HCT116 (cell line): Measurements from ENCODE around the gene SLC22A23.

Experiments
- CEBPB ChIP-seq: IDR thresholded peaks from 2 replicates; pipeline ENCODE4 v1.6.1; 2012; ENCODE audit warnings: low read depth
- CTCF ChIP-seq, 3 experiments: fragments of 200-600 bp in 1 of 3; sonication (generic) in 1 of 3; IDR thresholded peaks in 2 of 3; conservative IDR thresholded peaks in 1 of 3; 2 replicates each; pipeline ENCODE4 v1.5.1; 2012 to 2017; ENCODE audit warnings: low read depth in 2 of 3, low read length in 2 of 3, antibody characterized with exemption in 1 of 3, borderline replicate concordance in 1 of 3, control low read depth in 1 of 3, mild to moderate bottlenecking in 1 of 3, mixed read lengths in 1 of 3, mixed run types in 1 of 3, moderate library complexity in 1 of 3; ENCODE audit not compliant: insufficient read depth in 1 of 3
- EGR1 ChIP-seq: IDR thresholded peaks from 2 replicates; pipeline ENCODE4 v1.6.1; 2012; ENCODE audit warnings: low read depth
- JUND ChIP-seq: IDR thresholded peaks from 2 replicates; pipeline ENCODE4 v1.6.1; 2012
- POLR2A ChIP-seq: IDR thresholded peaks from 2 replicates; pipeline ENCODE4 v1.7.0; 2011; ENCODE audit warnings: borderline replicate concordance; ENCODE audit not compliant: insufficient read depth, insufficient read length; ENCODE audit errors: extremely low read depth
- POLR2AphosphoS5 ChIP-seq: IDR thresholded peaks from 2 replicates; pipeline ENCODE4 v1.6.1; 2011; ENCODE audit warnings: mild to moderate bottlenecking, low read depth, low read length, moderate library complexity
- RAD21 ChIP-seq: IDR thresholded peaks from 2 replicates; pipeline ENCODE4 v1.6.1; 2012; ENCODE audit warnings: low read depth, mild to moderate bottlenecking
- SRF ChIP-seq: IDR thresholded peaks from 2 replicates; pipeline ENCODE4 v1.6.1; 2012; ENCODE audit warnings: low read depth
- TCF7L2 ChIP-seq: IDR thresholded peaks from 2 replicates; pipeline ENCODE4 v1.7.0; 2011; ENCODE audit warnings: borderline replicate concordance, inconsistent platforms; ENCODE audit not compliant: insufficient read depth, insufficient read length; ENCODE audit errors: extremely low read depth
- ZFX ChIP-seq: fragments of 450-650 bp; IDR thresholded peaks from 2 replicates; pipeline ENCODE4 v1.6.1; 2017

DNA sequence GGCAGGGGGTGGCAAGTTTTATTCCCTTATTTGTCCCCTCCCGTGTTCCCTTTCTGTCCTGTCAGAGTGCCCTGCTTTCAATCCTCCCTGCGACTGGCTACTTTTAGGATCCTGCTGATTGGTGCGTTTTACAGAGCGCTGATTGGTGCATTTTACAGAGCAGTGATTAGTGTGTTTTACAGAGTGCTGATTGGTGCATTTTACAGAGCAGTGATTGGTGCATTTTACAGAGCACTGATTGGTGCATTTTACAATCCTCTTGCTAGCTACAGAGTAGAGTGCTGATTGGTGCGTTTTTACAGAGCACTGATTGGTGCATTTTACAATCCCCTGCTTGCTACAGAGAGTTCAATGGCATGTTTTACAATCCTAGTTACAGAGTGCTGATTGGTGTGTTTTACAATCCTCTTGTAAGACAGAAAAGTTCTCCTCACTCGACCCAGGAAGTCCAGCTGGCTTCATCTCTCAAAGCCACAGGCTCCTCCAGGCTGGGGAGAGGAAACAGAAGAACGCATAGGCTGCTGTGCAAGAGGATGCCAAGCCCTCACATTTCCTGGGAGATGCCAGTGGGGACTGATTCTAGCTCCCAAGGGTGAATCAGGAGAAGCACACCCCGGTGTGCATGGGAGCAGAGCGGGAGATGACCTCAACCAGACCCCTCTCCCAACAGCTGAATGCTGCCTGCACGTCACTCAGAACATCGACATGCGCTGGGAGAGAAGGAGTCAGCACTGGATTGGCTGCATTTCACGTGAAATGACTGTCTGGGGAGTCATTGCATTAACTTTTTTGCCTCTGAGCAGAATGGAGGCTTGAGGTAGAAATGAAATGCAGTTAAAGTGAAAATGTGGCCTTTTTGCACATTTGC lies 48.3 kb upstream of the SLC22A23 start:
- TF ChIP-seq RAD21 (no peak), CTCF (IDR thresholded peaks at IDR 0.05 in 2 of 3, conservative IDR thresholded peaks at IDR 0.05 in 1 of 3; ENCODE audit: borderline replicate concordance in 1 of 3, insufficient read depth in 1 of 3, low read depth in 2 of 3, low read length in 2 of 3) (no peak), POLR2A (no peak), CEBPB (no peak), JUND (no peak), EGR1 (no peak), TCF7L2 (no peak), SRF (no peak), ZFX (no peak), POLR2AphosphoS5 (no peak)
